UCSD-AML1 (cell line): ENCODE results near the gene GTSE1.
"Not testable (repeated sequence)": the region's sequence is repeated elsewhere in the genome, so short reads cannot be mapped to it uniquely, and the experiment has no call there.

Experiments
- DNase-seq: peaks from one replicate; lab custom pipeline; 2025; ENCODE audit not compliant: unreplicated experiment; lab: John Stamatoyannopoulos, UW

Gene GTSE1

GRCh38 chr22:46293577-46294260, 3.0 kb upstream of the GTSE1 start:
- DNase-seq, result peak; percentile 71

- no peak for DNase-seq
Measured at GRCh38 chr22:46294784-46295183, 1.9 kb upstream of the GTSE1 start.

GRCh38 chr22:46295277-46295971, 1.2 kb upstream of the GTSE1 start:
- DNase-seq, result no peak

- DNase-seq, result peak; percentile 43
Measured at GRCh38 chr22:46297151-46297812, 612 bp downstream of the GTSE1 start.

GRCh38 chr22:46299101-46299500, 2.4 kb downstream of the GTSE1 start:
- DNase-seq, result no peak

GRCh38 chr22:46300491-46300890, 3.8 kb downstream of the GTSE1 start:
- no peak for DNase-seq

GRCh38 chr22:46303347-46303965, 6.8 kb downstream of the GTSE1 start:
- DNase-seq, result no peak

GRCh38 chr22:46308283-46308988, 11.8 kb downstream of the GTSE1 start:
- DNase-seq, result no peak

GRCh38 chr22:46309526-46310085, 12.9 kb downstream of the GTSE1 start:
- no peak for DNase-seq

- no peak for DNase-seq
Measured at GRCh38 chr22:46312056-46312455, 15.4 kb downstream of the GTSE1 start.

- not testable (repeated sequence) for DNase-seq
Measured at GRCh38 chr22:46312848-46313247, 16.2 kb downstream of the GTSE1 start.

- DNase-seq, result no peak
Measured at GRCh38 chr22:46315976-46316375, 19.3 kb downstream of the GTSE1 start.

- DNase-seq, result no peak
Measured at GRCh38 chr22:46317646-46318045, 21.0 kb downstream of the GTSE1 start.

- DNase-seq, result no peak
Measured at GRCh38 chr22:46318576-46318975, 21.9 kb downstream of the GTSE1 start.

- DNase-seq, result no peak
Measured at GRCh38 chr22:46319319-46319718, 22.6 kb downstream of the GTSE1 start.

GRCh38 chr22:46320166-46320710, 23.6 kb downstream of the GTSE1 start:
- no peak for DNase-seq

- no peak for DNase-seq
Measured at GRCh38 chr22:46320716-46321386, 24.2 kb downstream of the GTSE1 start.

GRCh38 chr22:46322711-46323110, 26.0 kb downstream of the GTSE1 start:
- DNase-seq, result no peak

- DNase-seq, result no peak
Measured at GRCh38 chr22:46323162-46323561, 26.5 kb downstream of the GTSE1 start.
